Prostate gland (tissue), 2 donors: Measurements from ENCODE around the gene ACE. TPM values are rescaled to one million over a fixed set of nuclear protein-coding genes. Genes with fewer than 3 reads are reported as not detected.
A peak's percentile ranks its signal among the peaks of the same experiment; 100 is the strongest.

ENCODE experiments used
- DNase-seq: peaks from one replicate; pipeline ENCODE4 v3.0.0-alpha.2; 2019; ENCODE audit warnings: low spot score
- H3K27ac ChIP-seq, 2 donors: fragments of 200-600 bp; sonication (generic); 2 replicates each; pipeline ENCODE4 v1.5.1; 2017 to 2019
- H3K27me3 ChIP-seq: fragments of 200-600 bp; sonication (generic); replicated peaks from 2 replicates; pipeline ENCODE4 v1.5.1; 2019; ENCODE audit not compliant: insufficient read depth
- H3K36me3 ChIP-seq, 2 donors: fragments of 200-600 bp; sonication (generic); 1 replicate in 1 of 2; 2 replicates in 1 of 2; pipeline versions ENCODE4 v1.5.1 to v1.8.1; 2017 to 2019
- H3K4me1 ChIP-seq: fragments of 200-600 bp; sonication (generic); replicated peaks from 2 replicates; pipeline ENCODE4 v1.5.1; 2019
- H3K4me3 ChIP-seq, 2 donors: fragments of 200-600 bp; sonication (generic); 2 replicates each; pipeline ENCODE4 v1.5.1; 2017 to 2019
- H3K9me3 ChIP-seq: fragments of 200-600 bp; sonication (generic); 2 replicates; pipeline ENCODE4 v1.5.1; 2017
- CTCF ChIP-seq, 4 experiments: fragments of 200-600 bp in 2 of 4; fragments of 450-650 bp in 2 of 4; sonication (generic) in 2 of 4; IDR thresholded peaks; 1 replicate in 3 of 4; 2 replicates in 1 of 4; pipeline ENCODE4 v1.5.1; 2016 to 2019; ENCODE audit warnings: antibody characterized with exemption in 4 of 4, mild to moderate bottlenecking in 2 of 4, moderate library complexity in 2 of 4
- POLR2A ChIP-seq: fragments of 450-650 bp; IDR thresholded peaks from one replicate; pipeline ENCODE4 v1.6.1; 2016; ENCODE audit warnings: antibody characterized with exemption, mild to moderate bottlenecking
- POLR2AphosphoS5 ChIP-seq: sonication (generic); formaldehyde crosslinking; IDR thresholded peaks from one replicate; pipeline ENCODE4 v1.6.1; 2017; ENCODE audit warnings: antibody characterized with exemption
- WGBS: methylation state at CpG from one replicate; pipeline ENCODE4 v1.1.5; 2018; 5-methylcytosine and 5-hydroxymethylcytosine counted together
- intact Hi-C: fragments of 100-400 bp; cut with DNase I; formaldehyde crosslinking; loops from one replicate; pipeline ENCODE4 v1.14.2; 2022
- total RNA-seq, 2 donors: library from RNA; depleted of rRNA; stranded (reverse); fragments of >200 nt; gene quantifications; one replicate each; pipeline ENCODE4 v1.1.0, GENCODE V29; 2016

ACE gene
- total RNA-seq, 2 donors from 2014 or later, result 42.8 to 54.6 TPM

GRCh38 chr17:63523253-63523855 is 46.5 kb downstream of the ACE start, which contains the start of gene KCNH6:
KCNH6 (plus strand) TSS chr17:63523358; CDS start chr17:63523414, 56 bp downstream.
- Histone ChIP-seq H3K27ac (peak within 1 kb of the TSS in 1 of 2 donors; percentile 19), H3K4me1 (no peaks in the 10 kb centered on the region), H3K27me3 (no peaks in the 10 kb centered on the region), H3K9me3 (no peaks in the 10 kb centered on the region), H3K36me3 (no peaks in the 10 kb centered on the region), H3K4me3 (peak within 1 kb of the TSS; percentile 12 to 42)
- intact Hi-C loops, result no loop called here
- no peak for TF ChIP-seq CTCF (IDR thresholded peaks at IDR 0.05)
- TF ChIP-seq POLR2AphosphoS5, result no peak
- TF ChIP-seq POLR2A, result no peak
- WGBS, result 15% methylated on average over 24 of the region's 38 CpGs
- DNase-seq, result no peak

- TF ChIP-seq POLR2AphosphoS5 (no peak), POLR2A (no peak), CTCF (IDR thresholded peaks at IDR 0.05) (no peak)
- H3K27ac ChIP-seq, result no peak overlapping the region
- intact Hi-C loops, result no loop called here
- no peaks in the 10 kb centered on the region for H3K27me3 ChIP-seq
- peak overlapping the region in 1 of 2 donors; percentile 42 for H3K4me3 ChIP-seq
- DNase-seq, result no peak
- WGBS, result 91% methylated on average over 14 of the region's 14 CpGs
- no peaks in the 10 kb centered on the region for H3K4me1 ChIP-seq
- H3K36me3 ChIP-seq, result no peaks in the 10 kb centered on the region
- H3K9me3 ChIP-seq, result no peaks in the 10 kb centered on the region
Measured at GRCh38 chr17:63524051-63524450, 47.2 kb downstream of the ACE start.

GRCh38 chr17:63525190-63525946 is 48.5 kb downstream of the ACE start:
- intact Hi-C loops, result no loop called here
- H3K36me3 ChIP-seq, result no peaks in the 10 kb centered on the region
- H3K27me3 ChIP-seq, result no peaks in the 10 kb centered on the region
- H3K9me3 ChIP-seq, result no peaks in the 10 kb centered on the region
- H3K4me1 ChIP-seq, result no peaks in the 10 kb centered on the region
- DNase-seq, result no peak
- TF ChIP-seq POLR2A (no peak), POLR2AphosphoS5 (no peak), CTCF (IDR thresholded peaks at IDR 0.05) (no peak)
- WGBS, result 54% methylated on average over 6 of the region's 6 CpGs
- no peak overlapping the region for H3K4me3 ChIP-seq
- H3K27ac ChIP-seq, result no peak overlapping the region

GRCh38 chr17:63526861-63527260 is 50.0 kb downstream of the ACE start:
- Histone ChIP-seq H3K36me3 (no peaks in the 10 kb centered on the region), H3K27ac (no peak overlapping the region), H3K9me3 (no peaks in the 10 kb centered on the region), H3K4me1 (no peaks in the 10 kb centered on the region), H3K4me3 (no peak overlapping the region), H3K27me3 (no peaks in the 10 kb centered on the region)
- intact Hi-C loops, result no loop called here
- 75% methylated on average over 5 of the region's 5 CpGs for WGBS
- no peak for DNase-seq
- no peak for TF ChIP-seq POLR2AphosphoS5
- no peak for TF ChIP-seq POLR2A
- no peak for TF ChIP-seq CTCF (IDR thresholded peaks at IDR 0.05)
